ENCODE measurements around the gene DPAGT1.

The DPAGT1 gene

DNA sequence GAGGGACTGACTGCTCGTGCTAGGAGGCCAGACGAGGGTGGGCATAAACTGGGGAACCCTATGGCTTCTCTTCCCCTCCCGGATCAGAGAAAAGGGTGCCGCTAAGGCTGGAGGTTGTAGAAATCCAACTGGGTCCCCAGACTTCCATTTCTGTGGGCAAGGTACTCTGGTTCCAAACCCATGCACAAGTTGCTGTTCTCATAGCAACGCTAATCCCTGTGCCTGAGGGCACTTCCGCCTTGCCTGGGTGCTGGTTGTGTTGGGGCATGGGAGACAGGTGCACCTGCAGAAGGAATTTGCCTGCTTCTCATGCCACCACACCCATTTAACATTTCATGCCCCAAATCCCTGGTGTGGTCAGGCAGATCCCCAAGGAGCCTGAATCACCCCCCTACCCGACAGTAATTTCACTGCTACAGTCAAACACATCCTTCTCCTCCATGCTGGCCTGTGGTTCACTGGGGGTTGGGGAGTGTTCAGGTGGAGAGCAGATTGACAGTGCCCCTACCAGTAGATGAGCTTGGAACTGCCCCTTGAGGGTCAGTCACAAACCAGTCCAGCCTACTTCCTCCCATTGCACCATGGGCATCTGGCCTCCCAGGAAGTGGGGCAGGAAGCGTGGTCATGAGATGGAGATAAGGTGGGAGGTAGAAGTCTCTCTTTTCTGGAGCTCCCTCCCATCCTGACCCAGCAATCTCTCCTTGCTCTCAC is 6.6 kb upstream of the DPAGT1 start:
- peak overlapping the region; percentile 90 for H3K27ac ChIP-seq
- TF ChIP-seq CTCF (conservative IDR thresholded peaks at IDR 0.05) = no peak
- TF ChIP-seq ZFX (IDR thresholded peaks at IDR 0.05) = no peak

DNA sequence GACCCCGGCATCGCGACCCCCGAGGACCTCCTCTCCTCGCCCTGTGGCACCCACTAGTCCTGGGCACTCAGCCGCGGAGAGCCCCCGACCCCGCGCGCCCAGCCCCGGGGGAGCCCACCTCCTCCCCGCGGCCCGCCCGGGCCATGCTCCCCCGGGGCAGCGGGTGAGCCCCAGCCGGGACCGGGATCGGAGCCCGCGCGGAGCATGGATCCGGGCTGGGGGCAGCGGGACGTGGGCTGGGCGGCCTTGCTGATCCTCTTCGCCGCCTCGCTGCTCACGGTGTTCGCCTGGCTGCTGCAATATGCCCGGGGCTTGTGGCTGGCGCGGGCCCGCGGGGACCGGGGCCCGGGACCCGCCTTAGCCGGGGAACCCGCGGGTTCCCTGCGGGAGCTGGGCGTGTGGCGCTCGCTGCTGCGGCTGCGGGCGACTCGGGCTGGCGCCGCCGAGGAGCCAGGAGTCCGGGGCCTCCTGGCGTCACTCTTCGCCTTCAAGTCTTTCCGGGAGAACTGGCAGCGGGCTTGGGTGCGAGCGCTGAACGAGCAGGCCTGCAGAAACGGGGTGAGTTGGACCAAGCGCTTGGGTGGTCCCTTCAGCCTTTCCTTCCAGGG is 6.0 kb upstream of the DPAGT1 start:
- H3K27ac ChIP-seq = peak overlapping the region; percentile 90
- no peak for TF ChIP-seq CTCF (conservative IDR thresholded peaks at IDR 0.05)
- TF ChIP-seq ZFX (IDR thresholded peaks at IDR 0.05) = peak; percentile 69; the same call in 1 of the 2 replicates

- no peak for TF ChIP-seq ZFX (IDR thresholded peaks at IDR 0.05)
- no peak for TF ChIP-seq CTCF (conservative IDR thresholded peaks at IDR 0.05)
- peak within 1 kb of the TSS; percentile 90 for H3K27ac ChIP-seq
Measured at GRCh38 chr11:119106564-119107537, 5.2 kb upstream of the DPAGT1 start, which contains the start of gene C2CD2L. Gene C2CD2L (plus strand): TSS chr11:119107344. CDS start chr11:119107742, 398 bp downstream.

- H3K27ac ChIP-seq = peak overlapping the region; percentile 93
- TF ChIP-seq CTCF (conservative IDR thresholded peaks at IDR 0.05) = no peak
- no peak for TF ChIP-seq ZFX (IDR thresholded peaks at IDR 0.05)
Measured at GRCh38 chr11:119103793-119104192, 2.1 kb upstream of the DPAGT1 start.

- peak overlapping the region; percentile 93 for H3K27ac ChIP-seq
Measured at GRCh38 chr11:119103161-119103664, 1.6 kb upstream of the DPAGT1 start.

DNA sequence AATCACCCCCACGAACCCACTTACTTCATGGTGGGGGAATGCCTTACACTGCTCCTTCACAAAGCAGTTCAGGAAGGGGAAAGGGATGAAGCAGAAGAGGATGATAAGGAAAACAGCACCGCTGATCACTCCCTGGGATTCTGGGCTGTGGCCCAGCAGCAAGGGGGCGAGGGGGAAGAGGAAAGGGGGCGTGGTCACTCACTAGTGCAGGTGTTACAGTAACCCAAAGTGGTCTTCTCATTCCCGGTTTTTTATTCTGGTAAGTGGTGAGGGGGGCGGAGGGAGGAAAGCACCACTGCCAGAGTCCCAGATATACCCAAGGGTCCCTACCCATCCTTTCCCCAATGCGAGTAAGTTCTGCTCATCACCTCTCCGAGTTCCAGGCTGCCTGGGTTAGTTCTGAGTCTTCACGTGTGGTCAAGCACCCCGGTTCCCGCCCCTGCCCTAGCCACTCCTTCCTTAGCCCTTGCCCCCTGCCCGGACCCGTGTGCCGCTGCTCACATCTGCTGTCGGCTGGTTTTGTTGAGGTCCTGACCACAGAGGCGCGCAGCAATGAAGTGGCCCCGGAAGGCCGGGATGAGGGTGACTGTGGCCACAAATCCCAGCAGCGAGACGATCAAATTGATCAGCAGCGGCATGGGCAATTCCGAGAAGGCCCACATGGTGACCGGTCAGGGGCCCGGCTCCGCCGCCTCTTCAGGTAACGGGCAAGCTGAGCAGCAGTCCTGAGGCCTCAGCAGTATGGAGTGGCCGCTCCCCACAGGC is 477 bp downstream of the DPAGT1 start:
- peak overlapping the region; percentile 93 for H3K27ac ChIP-seq
- TF ChIP-seq CTCF (conservative IDR thresholded peaks at IDR 0.05) = no peak
- peak; percentile 72; the same call in 1 of the 2 replicates for TF ChIP-seq ZFX (IDR thresholded peaks at IDR 0.05)
